Left forelimb (tissue), 1 donor: ENCODE data around the gene ADD1.

Source experiments
- DNase-seq: peaks from one replicate; pipeline ENCODE4 v3.0.0-alpha.2; 2018; ENCODE audit warnings: low spot score

Gene ADD1

GRCh38 chr4:2805712-2806389 lies 37.8 kb upstream of the ADD1 start:
- no peak for DNase-seq

DNA sequence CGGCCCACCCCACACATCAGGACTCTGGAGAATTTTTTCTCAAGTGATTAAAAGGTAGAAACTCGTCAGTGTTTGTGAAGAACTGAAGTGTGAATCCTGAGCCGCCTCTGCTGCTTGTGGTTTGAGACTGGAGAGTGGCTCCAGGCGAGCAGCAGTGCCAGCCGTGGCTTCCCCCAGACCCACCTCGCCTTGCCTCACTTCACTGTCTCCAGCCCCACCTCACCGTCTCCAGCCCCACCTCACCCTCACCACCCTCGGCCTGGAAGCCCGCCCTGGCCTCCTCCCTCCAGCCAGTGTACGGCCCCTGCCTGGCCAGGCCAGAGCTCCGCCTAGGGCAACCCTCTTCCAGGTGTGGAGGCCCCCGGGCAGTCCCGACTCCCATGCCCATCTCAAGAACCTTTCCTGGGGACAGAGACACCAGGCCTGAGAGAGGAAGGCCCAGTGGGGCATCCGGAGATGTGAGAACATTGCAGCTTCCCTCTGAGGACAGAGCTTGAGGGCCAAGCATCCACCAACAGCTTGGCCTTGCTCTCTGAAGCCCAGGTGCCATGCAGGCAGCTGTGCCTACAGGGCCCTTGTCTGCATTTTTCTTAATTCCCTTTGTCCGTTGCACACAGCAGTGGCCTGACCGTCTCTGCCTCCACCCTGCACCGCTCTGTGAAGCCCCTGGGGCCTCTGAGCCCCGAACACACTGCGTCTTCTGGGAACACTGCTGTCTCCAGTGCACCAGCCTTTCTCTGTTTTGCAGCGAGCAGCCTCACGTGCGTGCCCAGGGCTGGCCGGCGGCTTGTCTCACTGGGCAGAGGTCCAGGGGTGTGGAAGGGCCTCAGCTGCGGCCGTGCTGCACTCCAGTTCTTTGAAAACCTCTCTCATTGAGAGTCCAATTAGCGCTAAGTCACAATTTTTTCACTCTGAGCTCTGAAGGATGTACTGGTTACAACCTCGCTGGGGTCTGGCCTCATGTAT lies 37.0 kb upstream of the ADD1 start:
- peak; percentile 82 for DNase-seq

DNA sequence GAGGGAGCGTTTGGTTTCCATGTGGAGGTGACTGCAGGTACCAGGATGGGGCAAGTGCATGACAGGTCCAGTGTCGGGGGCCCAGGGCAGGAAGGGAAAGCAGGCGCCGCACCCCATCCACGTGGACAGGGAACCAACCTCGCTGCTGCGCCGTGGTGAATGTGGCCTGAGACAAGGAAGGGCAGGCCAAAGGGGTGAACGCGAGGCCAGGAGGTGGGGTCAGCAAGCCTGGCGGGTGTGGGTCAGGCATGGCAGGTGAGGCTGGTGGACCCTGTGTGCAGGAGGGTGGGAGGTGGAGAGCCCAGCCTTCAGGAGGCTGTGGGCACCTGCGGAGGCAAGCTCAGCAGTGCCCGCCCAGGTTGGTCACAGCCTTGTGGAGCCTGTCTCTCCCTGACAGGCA lies 36.1 kb upstream of the ADD1 start:
- no peak for DNase-seq

DNA sequence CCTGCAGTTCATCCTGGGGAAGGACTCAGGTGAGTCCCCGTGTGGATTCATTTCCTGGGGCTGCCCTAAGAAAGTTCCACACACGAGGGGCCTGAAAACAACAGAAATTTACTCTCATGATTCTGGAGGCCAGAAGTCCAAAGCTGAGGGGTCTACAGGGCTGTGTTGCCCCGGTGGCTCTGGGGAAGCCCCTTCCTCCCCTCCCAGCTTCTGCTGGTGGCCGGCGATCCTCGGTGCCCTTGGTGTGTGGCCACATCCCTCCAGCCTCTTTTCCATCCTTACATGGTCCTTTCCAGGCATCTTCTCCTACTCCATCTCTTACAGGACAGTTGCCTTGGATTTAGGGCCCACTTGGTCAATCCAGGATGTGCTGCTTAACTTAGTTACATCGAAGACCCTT lies 35.6 kb upstream of the ADD1 start:
- DNase-seq = no peak

GRCh38 chr4:2809610-2810180 lies 33.9 kb upstream of the ADD1 start:
- DNase-seq = no peak

DNA sequence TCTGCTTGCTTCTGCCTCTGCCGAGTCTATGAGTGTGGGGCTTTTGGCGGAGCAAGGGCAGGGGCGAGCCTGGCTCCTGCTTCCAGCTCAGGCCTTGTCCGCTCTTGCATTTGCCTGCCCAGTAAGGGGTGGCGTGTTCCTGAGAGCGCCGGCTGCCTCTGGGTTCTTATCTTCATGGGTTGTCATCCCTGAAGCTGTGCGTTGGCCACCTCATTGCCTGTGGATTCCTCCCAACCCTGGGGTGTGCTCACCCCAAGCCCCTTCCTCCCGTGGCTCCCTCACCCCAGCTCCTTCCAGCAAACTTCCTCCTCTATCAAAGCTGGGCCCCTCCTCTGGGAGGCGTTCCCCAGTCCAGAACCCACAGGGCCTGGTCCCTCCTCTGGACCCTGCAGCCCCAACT lies 33.3 kb upstream of the ADD1 start:
- no peak for DNase-seq

- DNase-seq = no peak
These were observed 31.6 kb upstream of the ADD1 start for GRCh38 chr4:2811830-2812611.

- no peak for DNase-seq
These were observed 30.9 kb upstream of the ADD1 start for GRCh38 chr4:2812612-2813354.

DNA sequence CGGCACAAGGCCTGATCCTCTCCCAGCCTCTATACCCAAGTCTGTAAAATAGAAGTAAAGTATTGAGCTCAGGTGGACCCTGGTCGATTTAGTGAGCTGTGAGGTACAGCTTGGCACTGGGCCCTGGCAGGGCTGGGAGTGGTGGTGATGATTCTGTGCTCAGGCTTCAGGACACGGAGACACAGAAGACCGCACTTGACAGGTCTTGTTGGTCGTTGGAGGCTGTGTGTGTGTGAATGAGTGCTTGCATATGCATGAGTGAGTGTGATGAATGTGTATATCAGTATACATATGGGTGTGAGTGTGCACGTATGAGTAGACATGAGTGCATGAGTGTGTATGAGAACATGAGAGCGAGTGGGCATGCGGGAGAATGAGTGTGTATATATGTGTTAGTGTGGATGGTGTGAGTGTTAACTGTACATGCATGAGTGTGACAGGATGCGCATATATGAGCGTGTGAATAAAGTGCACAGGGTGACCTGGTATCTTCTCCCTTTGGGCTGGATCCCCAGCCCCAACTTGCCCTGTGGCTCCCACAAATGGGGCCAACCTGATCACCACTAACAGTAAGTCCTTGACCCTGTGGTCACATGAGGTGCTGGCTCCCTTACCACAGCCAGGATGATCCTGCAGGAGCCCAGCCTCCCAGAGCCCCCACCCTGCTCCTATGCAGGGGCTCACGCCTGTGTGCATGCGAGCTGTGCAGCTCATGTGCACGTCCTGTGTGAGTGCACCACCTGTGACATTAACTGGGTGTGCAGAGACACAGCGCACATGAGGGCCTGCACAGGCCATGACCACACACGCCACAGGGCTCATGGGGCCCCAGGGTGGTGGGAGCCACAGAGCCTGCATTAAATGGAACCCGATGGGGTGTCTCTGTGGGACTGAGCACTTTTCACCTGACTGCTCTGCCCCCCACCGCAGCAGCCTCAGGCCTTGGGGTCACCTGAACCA lies 29.9 kb upstream of the ADD1 start:
- no peak for DNase-seq

DNA sequence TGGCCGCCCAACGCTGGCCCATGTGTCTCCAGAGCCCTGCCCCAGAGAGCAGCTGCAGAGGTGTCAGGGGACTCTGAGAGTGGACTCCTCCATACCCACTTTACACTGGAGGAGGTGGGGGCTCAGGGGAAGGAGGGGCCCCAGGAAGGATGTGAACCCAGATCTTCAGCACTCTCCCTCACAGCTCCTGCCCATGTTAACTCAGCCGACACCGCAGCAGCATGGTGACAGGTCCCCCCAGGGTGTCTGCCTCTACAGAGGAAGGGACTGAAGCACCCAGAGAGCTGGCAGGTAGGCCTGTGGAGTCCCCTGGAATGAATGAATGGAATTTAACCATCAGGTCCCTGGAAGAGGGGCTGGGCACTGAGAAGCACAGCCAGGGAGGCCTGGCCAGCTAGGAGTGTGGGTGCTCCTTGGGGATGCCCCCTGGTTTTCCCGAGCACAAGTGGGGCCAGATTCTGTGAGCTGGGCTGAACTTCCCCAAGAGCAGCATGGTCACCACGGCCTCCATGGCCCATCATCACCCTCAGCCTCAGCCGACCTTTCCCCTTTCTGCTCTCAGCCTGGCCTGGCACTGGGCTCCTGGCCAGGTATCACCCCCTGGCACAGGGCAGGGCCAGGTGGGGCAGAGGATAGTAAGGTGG lies 28.9 kb upstream of the ADD1 start:
- no peak for DNase-seq

- no peak for DNase-seq
These were observed 27.2 kb upstream of the ADD1 start for GRCh38 chr4:2816401-2816954.

DNA sequence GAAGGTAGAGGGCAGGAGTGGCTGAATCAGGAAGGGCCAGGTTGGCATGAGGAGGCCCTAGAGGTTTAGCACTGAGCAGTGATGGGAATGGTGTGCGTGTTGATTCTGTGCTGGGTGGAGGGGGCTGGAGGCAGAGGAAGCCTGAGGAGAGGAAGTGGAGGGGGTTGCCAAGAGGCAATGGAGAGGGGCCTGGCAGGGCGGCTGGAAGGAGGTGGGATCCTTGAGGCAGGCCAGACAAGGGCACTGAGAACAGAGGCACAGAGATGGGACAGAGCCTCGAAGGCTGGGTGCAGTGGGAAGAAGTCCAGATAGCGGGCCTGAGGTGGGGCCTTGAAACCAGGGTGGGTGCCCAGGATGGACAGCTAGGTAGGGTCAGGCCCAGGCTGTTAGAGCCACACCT lies 26.5 kb upstream of the ADD1 start:
- DNase-seq = no peak

DNA sequence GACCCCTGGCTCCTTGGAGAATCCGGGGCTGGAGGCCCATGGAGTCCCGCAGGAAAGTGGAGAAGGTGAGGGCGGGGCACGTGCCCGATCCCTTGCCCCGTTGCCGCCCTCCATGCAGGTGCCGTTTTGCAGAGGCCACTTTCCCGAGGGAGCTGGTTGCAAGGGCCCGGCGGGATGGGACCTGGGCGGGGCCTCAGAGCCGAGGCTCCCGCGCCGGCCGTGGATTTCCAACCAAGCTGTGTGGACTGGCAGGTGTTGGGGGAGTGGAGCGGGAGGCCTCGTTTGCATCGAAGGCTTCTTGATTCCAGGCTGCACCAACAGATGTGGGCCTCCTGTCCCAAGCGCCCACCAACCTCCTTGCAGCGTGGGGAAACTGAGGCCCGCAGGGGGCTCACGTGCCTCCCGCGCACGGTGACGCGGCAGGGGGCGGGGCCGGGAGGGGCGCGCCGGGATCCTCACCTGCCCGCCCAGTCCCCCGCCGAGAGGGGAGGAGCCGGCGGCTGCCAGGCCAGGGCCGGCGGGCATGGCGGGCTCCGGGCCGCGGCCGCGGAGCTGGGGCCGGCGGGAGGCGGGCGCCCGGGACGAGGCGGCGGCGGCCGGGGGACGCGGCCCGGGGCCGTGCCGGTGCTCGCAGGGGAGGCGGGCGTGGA lies 25.8 kb upstream of the ADD1 start:
- DNase-seq = no peak

- DNase-seq = no peak
These were observed 25.2 kb upstream of the ADD1 start for GRCh38 chr4:2818351-2818939.

GRCh38 chr4:2819244-2820215 lies 24.1 kb upstream of the ADD1 start:
- DNase-seq = no peak

- no peak for DNase-seq
These were observed 23.2 kb upstream of the ADD1 start for GRCh38 chr4:2820216-2820982.
